ENCODE measurements around the gene CD47.

CD47 gene

GRCh38 chr3:108090701-108091497 is at the start of gene CD47:
Gene CD47, minus strand, starts transcription at chr3:108091031. Its CDS starts 123 bp downstream, at chr3:108090908.
- DNase-seq = peak; percentile 96

- no peak for DNase-seq
These were observed 46.6 kb upstream of the CD47 start for GRCh38 chr3:108137460-108137814.

GRCh38 chr3:108136561-108137459 is 46.0 kb upstream of the CD47 start:
- no peak for DNase-seq

GRCh38 chr3:108134555-108134880 is 43.7 kb upstream of the CD47 start:
- DNase-seq = no peak

- no peak for DNase-seq
These were observed 43.2 kb upstream of the CD47 start for GRCh38 chr3:108133858-108134554.

- no peak for DNase-seq
These were observed 42.2 kb upstream of the CD47 start for GRCh38 chr3:108133048-108133369.

- DNase-seq = no peak
These were observed 40.8 kb upstream of the CD47 start for GRCh38 chr3:108131475-108132134.

- no peak for DNase-seq
These were observed 40.1 kb upstream of the CD47 start for GRCh38 chr3:108130701-108131474.

GRCh38 chr3:108130236-108130635 is 39.4 kb upstream of the CD47 start:
- DNase-seq = no peak

- no peak for DNase-seq
These were observed 36.6 kb upstream of the CD47 start for GRCh38 chr3:108127301-108127988.

GRCh38 chr3:108126348-108126747 is 35.5 kb upstream of the CD47 start:
- no peak for DNase-seq

GRCh38 chr3:108125550-108126071 is 34.8 kb upstream of the CD47 start:
- no peak for DNase-seq

- no peak for DNase-seq
These were observed 34.3 kb upstream of the CD47 start for GRCh38 chr3:108125153-108125543.

- no peak for DNase-seq
These were observed 33.7 kb upstream of the CD47 start for GRCh38 chr3:108124337-108125152.

- DNase-seq = no peak
These were observed 32.5 kb upstream of the CD47 start for GRCh38 chr3:108123326-108123725.

GRCh38 chr3:108122276-108122675 is 31.4 kb upstream of the CD47 start:
- DNase-seq = no peak

GRCh38 chr3:108119398-108120104 is 28.7 kb upstream of the CD47 start:
- no peak for DNase-seq

- no peak for DNase-seq
These were observed 27.4 kb upstream of the CD47 start for GRCh38 chr3:108118038-108118768.

GRCh38 chr3:108117241-108117775 is 26.5 kb upstream of the CD47 start:
- peak; percentile 76 for DNase-seq
